Panc1 (cell line): ENCODE measurements around the gene FAM107B.

Source experiments
- POLR2AphosphoS5 ChIP-seq: IDR thresholded peaks from 2 replicates; pipeline ENCODE4 v1.6.1; 2012; ENCODE audit warnings: mild to moderate bottlenecking, low read depth, low read length, moderate library complexity
- SIN3A ChIP-seq: IDR thresholded peaks from 2 replicates; pipeline ENCODE4 v1.6.1; 2012; ENCODE audit warnings: low read depth, mild to moderate bottlenecking, low read length, moderate library complexity, borderline replicate concordance; ENCODE audit not compliant: insufficient read depth
- TCF7L2 ChIP-seq: IDR thresholded peaks from 2 replicates; pipeline ENCODE4 v1.6.1; 2011; ENCODE audit warnings: mild to moderate bottlenecking, low read depth, low read length, inconsistent platforms
- TF ChIP-seq, protein P1 (sequence below), 2 experiments: IDR thresholded peaks; 2 replicates each; pipeline ENCODE4 v1.6.1; 2011 to 2012; ENCODE audit warnings: low read depth in 2 of 2, control low read depth in 1 of 2, low read length in 1 of 2, mild to moderate bottlenecking in 1 of 2, moderate library complexity in 1 of 2; ENCODE audit not compliant: insufficient read depth in 1 of 2
- TF ChIP-seq, protein P2 (sequence below): fragments of 450-650 bp; IDR thresholded peaks from 2 replicates; pipeline ENCODE4 v1.5.1; 2017; ENCODE audit warnings: mild to moderate bottlenecking

DNA sequence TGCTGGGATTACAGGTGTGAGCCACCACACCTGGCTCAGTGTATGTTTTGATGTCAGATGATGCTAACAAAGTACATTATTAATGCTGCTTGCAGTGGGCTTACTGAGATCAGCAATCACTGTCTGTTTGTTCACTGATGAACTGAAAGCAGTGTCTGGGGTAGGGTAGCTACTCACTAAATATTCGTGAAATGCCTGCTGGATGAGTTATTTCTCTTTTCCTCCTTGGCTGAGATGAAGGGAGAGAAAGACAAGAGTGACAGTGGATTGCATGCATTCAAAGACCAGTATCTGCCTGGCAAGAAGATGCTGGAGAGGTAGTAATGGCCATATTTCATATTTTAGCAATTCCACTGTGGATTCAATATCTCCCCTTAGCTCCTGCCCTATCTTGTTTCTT, 32.3 kb downstream of the FAM107B start:
- TF ChIP-seq POLR2AphosphoS5 = no peak
- TF ChIP-seq, protein P1, sequence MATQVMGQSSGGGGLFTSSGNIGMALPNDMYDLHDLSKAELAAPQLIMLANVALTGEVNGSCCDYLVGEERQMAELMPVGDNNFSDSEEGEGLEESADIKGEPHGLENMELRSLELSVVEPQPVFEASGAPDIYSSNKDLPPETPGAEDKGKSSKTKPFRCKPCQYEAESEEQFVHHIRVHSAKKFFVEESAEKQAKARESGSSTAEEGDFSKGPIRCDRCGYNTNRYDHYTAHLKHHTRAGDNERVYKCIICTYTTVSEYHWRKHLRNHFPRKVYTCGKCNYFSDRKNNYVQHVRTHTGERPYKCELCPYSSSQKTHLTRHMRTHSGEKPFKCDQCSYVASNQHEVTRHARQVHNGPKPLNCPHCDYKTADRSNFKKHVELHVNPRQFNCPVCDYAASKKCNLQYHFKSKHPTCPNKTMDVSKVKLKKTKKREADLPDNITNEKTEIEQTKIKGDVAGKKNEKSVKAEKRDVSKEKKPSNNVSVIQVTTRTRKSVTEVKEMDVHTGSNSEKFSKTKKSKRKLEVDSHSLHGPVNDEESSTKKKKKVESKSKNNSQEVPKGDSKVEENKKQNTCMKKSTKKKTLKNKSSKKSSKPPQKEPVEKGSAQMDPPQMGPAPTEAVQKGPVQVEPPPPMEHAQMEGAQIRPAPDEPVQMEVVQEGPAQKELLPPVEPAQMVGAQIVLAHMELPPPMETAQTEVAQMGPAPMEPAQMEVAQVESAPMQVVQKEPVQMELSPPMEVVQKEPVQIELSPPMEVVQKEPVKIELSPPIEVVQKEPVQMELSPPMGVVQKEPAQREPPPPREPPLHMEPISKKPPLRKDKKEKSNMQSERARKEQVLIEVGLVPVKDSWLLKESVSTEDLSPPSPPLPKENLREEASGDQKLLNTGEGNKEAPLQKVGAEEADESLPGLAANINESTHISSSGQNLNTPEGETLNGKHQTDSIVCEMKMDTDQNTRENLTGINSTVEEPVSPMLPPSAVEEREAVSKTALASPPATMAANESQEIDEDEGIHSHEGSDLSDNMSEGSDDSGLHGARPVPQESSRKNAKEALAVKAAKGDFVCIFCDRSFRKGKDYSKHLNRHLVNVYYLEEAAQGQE (IDR thresholded peaks at IDR 0.05; ENCODE audit: insufficient read depth in 1 of 2, low read depth in 2 of 2, low read length in 1 of 2) = no peak
- TF ChIP-seq, protein P2, sequence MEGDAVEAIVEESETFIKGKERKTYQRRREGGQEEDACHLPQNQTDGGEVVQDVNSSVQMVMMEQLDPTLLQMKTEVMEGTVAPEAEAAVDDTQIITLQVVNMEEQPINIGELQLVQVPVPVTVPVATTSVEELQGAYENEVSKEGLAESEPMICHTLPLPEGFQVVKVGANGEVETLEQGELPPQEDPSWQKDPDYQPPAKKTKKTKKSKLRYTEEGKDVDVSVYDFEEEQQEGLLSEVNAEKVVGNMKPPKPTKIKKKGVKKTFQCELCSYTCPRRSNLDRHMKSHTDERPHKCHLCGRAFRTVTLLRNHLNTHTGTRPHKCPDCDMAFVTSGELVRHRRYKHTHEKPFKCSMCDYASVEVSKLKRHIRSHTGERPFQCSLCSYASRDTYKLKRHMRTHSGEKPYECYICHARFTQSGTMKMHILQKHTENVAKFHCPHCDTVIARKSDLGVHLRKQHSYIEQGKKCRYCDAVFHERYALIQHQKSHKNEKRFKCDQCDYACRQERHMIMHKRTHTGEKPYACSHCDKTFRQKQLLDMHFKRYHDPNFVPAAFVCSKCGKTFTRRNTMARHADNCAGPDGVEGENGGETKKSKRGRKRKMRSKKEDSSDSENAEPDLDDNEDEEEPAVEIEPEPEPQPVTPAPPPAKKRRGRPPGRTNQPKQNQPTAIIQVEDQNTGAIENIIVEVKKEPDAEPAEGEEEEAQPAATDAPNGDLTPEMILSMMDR = no peak
- no peak for TF ChIP-seq TCF7L2
- TF ChIP-seq SIN3A = no peak
